GM19395 (cell line): ENCODE data around the gene CBLN3.

Source experiments
- ATAC-seq: cut with Tn5 transposase; IDR thresholded peaks from one replicate; pipeline ENCODE4 v1.9.1; 2021; ENCODE audit warnings: mild to moderate bottlenecking, moderate library complexity; ENCODE audit not compliant: unreplicated experiment

Gene CBLN3

DNA sequence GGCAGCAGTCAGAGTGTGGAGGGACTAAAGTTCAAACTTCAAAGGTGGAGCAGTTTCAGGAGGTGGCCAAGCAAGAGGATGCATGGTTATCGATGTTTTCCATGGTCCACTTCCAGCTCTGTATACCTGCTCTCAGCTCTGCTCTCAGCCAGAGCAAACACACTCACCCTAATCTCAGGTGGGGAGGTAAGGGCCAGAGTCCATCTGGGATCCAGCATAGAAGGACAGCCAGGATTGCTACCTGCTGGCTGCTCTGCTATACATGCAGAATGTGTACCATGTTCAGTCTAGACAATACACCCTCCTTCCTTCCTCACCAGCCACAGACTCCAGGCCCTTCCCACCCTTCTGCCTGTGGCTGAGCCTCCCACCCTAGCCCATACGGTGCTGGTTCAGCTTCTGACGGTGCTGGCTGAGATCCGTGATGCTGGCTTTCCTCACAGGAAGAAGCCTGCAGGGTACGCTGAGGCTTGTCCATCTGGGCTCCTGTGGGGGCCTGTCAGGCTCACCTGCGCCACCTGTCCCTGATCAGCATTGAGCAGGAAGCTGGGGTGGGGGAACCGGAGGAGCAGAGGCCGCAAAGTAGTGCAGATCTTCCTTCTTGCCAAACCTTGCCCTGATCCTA is 2.4 kb downstream of the CBLN3 start:
- ATAC-seq = no peak

DNA sequence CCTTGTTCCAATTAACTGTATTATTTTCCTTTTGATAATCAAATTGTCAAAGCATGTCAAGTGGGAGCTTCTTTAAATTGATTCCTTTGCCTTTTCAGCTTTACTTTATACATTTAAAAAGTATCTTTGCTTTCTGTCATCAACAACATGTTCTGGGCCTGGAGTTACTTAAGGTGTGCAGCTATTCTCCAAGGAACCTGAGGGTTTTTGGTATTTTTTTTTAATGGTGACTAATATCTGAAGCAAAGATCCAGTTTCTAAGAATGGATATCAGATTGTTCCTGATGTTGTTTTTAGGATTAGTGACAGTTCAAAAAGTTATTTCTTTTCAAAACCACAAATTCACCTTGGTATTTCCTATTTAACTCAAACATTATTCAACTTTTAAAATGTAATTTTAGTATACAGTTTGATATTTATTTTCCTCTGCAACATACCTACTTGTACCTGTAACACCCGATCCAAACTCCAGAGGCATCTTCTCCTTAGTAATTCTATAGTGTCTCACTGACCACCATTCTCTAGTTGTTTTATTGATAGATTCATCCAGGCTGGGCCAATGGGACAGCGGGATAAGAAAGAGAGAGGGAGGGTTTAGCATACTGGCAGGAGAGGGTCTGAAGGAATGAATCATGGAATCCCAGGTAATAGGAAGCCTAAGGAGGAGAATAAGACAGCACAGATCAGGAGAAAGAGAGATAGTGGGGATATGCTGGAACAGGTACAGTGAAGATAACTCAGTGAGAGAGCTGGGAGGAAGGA is 3.1 kb downstream of the CBLN3 start:
- ATAC-seq = no peak

DNA sequence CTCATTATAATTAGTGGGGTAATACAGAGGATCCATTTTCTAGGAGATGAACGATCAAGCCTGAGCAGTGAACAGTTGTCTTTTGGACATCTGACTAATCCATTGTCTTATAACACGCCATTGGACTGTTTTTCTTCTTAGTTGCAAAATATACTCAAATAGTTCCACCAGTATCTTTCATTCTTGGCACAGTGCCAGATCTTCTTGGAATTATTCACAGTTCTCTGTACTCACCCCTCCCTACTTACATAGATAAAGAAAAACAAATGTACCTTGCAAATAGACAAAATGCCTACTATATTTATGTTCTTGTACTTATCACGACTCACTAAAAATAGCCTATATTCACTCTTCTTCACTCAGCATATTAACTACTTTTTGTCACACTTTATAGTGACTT is 3.8 kb downstream of the CBLN3 start:
- no peak for ATAC-seq

DNA sequence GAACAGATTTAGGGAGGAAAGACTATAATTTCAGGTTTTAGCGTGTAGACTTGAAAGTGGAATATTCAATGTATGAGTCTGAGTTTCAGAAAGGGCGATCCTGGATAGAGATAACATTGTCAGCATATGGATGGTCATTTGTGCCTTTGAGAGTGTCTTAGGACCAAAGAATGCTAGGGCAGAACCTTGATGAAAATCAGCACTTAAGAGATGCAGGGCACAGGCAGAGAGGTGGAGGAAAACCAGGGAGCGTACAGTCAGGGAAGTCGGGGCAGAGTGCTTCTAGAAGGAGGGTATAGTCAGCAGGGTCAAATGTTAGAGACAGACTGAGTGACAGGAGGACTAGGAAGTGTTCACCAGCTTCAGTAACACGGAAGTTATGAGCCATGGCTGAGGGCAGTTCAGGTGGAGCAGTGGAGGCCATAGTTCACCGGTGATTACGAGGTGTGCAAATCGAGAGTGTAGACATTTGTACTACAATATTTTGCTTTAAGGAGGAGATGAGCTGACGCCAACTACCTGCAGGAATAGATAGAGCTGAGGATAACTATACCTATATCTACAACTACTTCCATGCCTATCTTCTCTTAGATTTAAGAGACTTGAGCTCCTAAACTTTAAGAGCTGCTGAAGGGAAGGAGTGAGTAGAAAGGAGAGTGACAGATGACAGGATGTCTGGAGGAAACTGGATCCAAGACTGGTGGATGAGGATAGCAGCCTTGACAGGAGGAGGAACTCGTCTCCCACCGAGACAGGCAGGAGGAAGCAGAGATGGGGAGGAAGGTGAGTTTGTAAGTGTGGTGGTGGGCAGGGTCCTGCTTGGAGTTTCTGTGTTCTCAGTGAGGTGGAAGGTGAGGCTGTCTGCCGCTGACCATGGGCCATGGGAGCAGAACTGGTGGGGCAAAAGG is 6.5 kb downstream of the CBLN3 start:
- ATAC-seq = no peak

DNA sequence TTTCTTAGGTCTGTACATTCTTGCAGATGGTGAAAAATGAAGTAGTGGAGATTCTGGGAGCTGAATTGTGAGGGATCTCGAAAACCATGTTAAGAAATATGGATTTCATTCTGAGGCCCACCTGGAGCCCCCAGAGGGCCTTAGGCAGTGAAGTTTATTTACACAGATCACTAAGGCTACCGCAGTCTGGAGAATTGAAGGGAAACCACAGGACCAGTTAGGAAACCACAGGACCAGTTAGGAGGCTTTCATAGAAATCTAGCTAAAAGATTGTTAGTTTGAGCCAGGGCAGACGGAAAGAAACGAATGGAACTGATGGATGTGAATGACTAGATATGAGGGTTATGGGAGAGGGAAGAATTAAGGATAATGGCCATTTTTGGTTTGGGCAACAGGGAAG is 7.2 kb downstream of the CBLN3 start:
- no peak for ATAC-seq

DNA sequence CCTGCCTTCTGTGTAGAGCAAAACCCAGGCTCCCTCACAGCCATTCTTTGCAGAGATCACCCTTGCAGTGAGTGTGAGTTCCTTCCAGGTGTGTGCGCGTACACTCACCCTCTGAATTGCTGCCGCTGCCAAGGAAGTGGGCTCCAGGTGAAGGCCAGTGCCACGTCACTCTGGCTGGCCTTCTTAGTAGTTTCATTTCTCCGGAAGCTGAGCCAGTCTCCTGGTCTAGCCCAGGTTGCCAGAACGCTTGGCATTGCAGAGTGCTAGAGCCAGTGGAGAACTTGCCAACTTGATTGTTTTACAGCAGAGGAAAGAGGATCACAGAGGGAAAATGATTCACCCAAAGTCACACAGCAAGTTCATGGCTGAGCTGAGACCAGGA is 11.0 kb downstream of the CBLN3 start:
- ATAC-seq = no peak

DNA sequence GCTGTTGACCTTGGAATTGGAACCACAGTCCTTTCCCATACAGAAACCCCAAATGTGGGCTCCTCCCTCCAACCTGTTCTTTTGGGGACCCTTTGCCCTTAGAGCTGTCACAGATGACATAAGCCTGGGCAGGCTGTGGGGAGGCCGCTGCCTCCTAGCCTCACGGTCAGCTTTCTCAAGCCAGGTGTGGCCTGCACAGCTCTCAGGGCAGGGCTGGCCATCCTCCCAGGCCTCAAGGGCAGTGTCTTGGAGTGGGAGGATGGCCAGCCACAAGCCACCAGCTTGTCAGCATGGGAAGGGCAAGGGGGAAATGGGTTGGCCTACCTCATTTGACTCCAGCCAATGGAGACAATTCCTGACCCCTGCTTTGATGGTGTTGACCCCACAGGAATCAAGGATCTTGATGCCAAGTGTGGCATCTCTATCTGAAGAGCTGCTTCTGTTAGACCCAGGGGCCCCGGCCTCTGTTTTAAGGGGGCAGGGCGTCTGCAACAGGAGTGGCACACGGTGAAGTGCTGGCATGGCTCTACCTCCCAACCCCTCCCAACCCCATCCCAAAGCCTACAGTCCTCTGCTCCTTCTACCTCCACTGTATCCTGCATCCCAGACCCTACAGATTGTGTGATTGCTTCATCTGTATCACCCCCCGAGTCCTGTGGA is 11.5 kb downstream of the CBLN3 start:
- ATAC-seq = no peak

DNA sequence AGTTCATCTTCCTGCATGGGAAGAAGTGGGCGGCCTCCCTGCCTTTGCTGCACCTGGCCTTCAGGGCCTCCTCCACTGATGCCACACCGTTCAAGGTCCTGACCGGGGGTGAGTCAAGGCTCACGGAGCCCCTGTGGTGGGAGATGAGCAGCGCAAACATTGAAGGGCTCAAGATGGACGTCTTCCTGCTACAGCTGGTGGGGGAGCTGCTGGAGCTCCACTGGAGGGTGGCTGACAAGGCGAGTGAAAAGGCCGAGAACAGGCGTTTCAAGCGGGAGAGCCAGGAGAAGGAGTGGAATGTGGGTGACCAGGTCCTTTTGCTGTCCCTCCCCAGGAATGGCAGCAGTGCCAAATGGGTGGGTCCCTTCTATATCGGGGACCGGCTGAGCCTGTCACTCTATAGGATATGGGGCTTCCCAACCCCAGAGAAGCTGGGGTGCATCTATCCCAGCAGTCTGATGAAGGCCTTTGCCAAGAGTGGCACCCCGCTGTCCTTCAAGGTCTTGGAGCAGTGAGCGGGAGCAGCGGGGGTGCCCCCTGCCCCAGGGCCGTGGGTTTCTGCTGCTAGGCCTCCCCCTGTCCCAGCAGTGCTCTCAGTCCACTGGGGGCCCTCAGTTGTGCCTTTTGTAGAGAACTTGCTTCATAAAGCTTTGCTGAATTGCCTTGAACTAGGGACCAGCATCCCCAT is 12.4 kb downstream of the CBLN3 start:
- no peak for ATAC-seq

DNA sequence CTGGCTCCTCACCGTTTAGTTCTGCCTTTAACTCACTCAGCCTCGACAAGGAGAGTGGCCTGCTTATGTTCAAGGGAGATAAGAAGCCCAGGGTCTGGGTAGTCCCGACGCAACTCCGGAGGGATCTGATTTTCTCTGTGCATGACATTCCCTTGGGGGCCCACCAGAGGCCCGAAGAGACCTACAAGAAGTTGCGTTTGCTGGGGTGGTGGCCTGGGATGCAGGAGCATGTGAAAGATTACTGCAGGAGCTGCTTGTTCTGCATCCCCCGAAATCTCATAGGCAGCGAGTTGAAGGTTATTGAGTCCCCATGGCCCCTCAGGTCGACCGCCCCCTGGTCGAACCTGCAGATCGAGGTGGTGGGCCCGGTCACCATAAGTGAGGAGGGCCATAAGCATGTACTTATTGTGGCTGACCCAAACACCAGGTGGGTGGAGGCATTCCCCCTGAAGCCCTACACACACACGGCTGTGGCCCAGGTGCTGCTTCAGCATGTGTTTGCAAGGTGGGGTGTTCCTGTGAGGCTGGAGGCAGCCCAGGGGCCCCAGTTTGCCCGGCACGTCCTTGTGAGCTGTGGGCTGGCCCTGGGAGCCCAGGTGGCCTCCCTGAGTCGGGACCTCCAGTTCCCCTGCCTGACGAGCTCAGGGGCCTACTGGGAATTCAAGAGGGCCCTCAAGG is 13.1 kb downstream of the CBLN3 start:
- ATAC-seq = no peak

DNA sequence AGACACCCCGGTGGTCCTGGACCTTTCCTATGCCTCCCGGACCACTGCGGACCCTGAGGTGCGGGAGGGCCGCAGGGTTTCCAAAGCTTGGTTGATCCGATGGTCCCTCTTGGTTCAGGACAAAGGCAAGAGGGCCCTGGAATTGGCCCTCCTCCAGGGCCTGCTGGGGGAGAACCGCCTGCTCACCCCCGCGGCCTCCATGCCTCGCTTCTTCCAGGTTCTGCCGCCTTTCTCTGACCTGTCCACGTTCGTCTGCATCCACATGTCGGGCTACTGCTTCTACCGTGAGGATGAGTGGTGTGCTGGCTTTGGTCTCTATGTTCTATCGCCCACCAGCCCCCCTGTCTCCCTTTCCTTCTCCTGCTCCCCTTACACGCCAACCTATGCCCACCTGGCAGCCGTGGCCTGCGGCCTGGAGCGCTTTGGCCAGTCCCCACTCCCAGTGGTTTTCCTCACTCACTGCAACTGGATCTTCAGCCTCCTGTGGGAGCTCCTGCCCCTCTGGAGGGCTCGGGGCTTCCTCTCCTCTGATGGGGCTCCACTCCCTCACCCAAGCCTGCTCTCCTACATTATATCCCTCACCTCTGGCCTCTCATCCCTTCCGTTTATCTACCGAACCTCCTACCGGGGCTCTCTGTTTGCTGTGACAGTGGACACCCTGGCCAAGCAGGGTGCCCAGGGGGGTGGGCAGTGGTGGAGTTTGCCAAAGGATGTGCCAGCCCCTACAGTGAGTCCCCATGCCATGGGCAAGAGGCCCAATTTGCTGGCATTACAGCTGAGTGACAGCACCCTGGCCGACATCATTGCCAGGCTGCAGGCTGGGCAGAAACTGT is 13.8 kb downstream of the CBLN3 start:
- ATAC-seq = no peak

DNA sequence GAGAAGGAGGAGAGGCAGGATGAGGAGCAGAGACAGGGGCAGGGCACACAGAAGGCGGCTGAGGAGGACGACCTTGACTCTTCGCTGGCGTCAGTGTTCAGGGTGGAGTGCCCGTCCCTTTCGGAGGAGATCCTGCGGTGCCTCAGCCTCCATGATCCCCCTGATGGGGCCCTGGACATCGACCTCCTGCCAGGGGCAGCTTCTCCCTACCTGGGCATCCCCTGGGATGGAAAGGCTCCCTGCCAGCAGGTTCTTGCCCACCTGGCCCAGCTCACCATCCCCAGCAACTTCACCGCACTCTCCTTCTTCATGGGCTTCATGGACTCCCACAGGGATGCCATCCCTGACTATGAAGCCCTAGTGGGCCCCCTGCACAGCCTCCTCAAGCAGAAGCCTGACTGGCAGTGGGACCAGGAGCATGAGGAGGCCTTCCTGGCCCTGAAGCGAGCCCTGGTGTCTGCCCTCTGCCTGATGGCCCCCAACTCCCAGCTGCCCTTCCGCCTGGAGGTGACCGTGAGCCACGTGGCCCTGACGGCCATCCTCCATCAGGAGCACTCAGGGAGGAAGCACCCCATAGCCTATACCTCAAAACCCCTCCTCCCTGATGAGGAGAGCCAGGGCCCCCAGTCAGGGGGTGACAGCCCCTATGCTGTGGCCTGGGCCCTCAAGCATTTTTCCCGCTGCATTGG is 14.6 kb downstream of the CBLN3 start:
- ATAC-seq = no peak

DNA sequence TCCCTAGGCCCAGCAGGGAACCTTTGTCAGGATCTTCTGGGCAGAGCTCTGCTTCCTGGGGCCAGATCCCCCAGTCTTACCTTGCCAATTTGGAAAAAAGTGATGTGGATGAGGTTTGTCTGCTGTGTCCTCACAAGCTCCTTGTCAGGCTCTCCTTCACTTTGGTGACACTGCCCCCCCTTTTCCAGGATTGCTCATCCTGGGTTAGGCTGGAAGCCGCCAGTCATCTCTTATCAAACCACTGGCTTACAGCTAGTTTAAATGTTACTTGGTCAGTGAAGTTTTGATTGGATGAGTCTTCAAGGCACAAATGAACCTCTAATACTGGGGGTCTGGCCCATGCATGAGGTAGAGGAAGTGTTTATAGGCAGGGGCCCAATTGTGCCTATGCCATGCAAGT is 15.4 kb downstream of the CBLN3 start:
- no peak for ATAC-seq

DNA sequence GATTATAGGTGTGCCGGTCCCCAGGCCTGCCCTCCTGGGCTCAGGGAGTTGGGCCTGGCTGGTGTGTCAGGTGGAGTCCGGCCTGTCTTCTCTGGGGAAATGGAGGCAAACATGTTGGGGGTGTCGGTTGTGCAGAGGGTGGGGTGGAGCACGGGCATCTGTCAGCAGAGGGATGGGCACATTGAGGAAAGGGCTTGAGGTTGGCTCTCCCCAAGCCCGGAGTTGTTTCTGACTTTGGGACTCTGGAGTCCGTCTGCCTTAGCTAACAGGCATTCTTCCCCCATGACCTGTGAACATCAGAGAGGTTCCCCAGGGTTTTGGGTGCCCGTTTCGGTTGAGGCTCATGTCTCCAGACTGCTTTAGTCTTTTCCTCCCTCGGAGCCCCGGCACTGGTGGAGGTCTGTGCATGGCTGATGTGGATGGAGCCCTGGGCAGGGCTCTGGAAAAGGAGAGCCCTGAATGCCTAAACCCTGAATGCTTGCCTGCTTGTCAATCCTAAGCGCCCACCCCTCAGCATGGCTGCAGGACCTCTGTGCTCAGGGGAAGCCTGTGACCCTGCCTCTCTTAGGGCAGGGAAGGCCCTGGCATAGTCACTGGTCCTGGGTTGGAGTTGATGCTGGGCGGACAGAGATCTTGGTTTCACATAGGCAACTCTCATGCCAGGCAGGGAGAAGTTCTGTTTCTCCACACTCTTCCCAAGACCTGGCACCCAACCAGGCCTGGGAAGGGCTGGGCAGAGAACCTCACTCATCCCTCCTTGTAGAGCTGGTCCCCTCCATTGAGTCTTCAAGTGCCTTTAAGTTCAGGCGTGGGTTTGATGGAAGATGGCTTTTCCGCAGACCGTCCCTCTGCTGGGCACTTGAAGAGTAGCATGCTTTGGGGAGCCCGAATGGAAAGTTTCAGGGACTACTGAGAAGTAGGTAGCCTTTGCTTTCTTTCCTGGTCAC is 17.8 kb downstream of the CBLN3 start:
- peak; percentile 54 for ATAC-seq

DNA sequence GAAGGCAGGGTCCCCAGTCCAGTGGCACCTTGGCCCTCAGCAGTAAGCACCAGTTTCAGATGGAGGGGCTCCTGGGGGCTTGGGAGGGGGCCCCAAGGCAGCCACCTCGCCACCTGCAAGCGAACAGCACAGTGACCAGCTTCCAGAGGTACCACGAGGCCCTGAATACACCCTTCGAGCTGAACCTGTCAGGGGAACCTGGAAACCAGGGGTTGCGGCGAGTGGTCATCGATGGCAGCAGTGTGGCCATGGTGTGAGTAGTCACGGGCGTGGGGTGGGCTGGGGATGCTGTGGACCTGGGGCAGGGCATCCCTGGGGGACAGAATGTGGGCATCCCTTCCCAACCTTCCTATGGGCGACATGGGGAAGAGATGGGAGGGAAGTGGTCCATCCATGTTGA is 19.5 kb downstream of the CBLN3 start:
- ATAC-seq = no peak

DNA sequence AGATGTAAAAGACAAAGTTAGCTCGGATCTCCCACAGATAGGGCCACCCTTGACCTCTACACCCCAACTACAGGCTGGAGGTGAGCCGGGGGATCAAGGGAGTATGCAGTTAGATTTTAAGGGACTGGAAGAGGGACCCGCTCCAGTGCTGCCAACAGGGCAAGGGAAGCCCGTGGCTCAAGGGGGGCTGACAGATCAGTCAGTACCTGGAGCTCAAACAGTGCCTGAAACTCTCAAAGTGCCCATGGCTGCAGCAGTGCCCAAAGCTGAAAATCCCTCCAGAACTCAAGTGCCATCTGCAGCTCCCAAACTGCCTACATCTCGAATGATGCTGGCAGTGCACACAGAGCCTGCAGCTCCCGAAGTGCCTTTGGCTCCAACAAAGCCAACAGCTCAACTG is 20.3 kb downstream of the CBLN3 start:
- ATAC-seq = no peak

DNA sequence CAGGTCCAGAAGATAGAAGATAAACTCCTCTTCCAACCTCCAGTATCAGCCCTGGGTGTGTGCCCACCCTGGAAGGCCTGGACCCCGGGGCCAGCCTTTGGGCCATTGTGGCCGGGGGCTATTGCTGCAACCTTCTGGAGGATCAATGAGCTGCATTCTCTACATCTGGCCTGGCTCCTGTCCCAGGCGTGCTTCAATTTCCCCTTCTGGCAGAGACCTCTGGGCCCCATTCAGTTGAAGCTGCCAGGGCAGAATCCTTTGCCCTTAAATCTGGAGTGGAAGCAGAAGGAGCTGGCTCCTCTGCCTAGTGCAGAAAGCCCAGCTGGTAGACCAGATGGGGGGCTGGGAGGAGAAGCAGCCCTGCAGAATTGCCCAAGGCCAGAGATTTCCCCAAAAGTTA is 20.7 kb downstream of the CBLN3 start:
- no peak for ATAC-seq

DNA sequence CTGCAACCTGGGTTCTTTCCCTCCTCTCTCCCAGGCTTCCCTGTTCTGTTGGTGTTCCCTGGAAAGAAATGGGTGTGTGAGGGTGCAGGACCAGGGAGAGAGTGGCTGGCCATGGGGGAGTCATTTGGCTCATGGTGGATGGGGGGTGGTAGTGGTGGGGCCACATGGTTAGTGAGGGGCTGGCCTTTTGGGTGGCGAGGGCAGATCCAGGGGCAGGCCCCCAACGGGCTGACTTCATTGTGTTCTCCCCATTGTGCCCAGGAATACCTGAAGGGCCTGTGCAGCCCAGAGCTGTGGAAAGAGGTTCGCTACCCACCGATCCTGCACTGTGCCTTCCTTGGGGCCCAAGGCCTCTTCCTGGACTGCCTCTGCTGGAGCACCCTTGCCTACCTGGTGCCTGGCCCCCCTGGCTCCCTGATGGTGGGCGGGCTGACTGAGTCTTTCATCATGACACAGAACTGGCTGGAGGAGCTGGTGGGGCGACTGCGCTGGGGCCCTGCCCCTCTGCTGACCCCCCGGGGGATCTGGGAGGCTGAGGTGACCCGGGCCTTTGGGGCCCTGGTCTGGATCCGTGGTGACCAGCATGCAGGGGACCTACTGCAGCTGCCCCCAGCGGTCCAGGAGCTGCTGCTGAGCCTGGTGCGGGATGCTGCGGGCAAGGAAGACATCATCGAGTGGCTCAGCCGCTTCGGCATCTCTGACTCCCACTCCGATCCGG is 21.7 kb downstream of the CBLN3 start:
- no peak for ATAC-seq
